Measurements from ENCODE around the gene TFG. TPM values are rescaled to one million over a fixed set of nuclear protein-coding genes. Genes with fewer than 3 reads are reported as not detected.

Gene TFG
- polyA plus RNA-seq, 2 donors: 67.0 to 74.3 TPM

Other genes starting within 250 kb of the TFG start
- 1 to 10 TPM; 1.0 to 9.0 TPM for gene TMEM45A, start 216.9 kb upstream of the TFG start, polyA plus RNA-seq
- not detected for gene ADGRG7, start 99.9 kb upstream of the TFG start, polyA plus RNA-seq

Measured in esophagus (tissue), 2 donors.